ENCODE measurements around the gene FARP1.

FARP1 gene

DNA sequence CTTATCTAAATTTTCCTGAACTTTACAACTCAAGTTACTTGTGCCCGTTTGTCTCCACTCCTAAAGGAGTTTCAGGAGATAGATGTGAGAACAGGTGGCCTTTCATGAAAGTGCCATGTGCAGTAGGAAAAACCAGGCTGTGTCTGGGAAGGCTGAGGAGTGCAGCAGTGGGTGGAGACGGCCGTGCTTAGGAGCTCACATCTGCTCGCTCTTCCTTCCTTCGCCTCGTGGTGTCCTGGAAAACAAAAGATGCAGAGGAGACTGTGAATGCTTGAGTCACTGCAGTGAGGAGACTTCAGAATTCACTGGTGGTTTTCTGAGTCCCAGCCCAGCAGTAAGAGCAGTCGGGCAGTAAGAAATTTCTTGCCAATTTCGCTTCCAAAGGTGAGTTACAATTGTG is 172.6 kb downstream of the FARP1 start:
- no peak overlapping the region for H3K4me3 ChIP-seq (ENCODE audit: low read depth, low read length)
- CTCF ChIA-PET, result interaction anchor here (0.6 to 1.2 kb wide), 4 partner anchors 12 to 283 kb away, joined by 3 to 4 read pairs (median 3); no protein-coding TSS in a partner anchor
- DNase-seq (ENCODE audit: low read depth, low spot score), result no peak
- POLR2A ChIA-PET, result no interaction called here
- TF ChIP-seq, protein P1, sequence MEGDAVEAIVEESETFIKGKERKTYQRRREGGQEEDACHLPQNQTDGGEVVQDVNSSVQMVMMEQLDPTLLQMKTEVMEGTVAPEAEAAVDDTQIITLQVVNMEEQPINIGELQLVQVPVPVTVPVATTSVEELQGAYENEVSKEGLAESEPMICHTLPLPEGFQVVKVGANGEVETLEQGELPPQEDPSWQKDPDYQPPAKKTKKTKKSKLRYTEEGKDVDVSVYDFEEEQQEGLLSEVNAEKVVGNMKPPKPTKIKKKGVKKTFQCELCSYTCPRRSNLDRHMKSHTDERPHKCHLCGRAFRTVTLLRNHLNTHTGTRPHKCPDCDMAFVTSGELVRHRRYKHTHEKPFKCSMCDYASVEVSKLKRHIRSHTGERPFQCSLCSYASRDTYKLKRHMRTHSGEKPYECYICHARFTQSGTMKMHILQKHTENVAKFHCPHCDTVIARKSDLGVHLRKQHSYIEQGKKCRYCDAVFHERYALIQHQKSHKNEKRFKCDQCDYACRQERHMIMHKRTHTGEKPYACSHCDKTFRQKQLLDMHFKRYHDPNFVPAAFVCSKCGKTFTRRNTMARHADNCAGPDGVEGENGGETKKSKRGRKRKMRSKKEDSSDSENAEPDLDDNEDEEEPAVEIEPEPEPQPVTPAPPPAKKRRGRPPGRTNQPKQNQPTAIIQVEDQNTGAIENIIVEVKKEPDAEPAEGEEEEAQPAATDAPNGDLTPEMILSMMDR (IDR thresholded peaks at IDR 0.05; ENCODE audit: insufficient read depth, low read length, missing control alignments), result no peak

DNA sequence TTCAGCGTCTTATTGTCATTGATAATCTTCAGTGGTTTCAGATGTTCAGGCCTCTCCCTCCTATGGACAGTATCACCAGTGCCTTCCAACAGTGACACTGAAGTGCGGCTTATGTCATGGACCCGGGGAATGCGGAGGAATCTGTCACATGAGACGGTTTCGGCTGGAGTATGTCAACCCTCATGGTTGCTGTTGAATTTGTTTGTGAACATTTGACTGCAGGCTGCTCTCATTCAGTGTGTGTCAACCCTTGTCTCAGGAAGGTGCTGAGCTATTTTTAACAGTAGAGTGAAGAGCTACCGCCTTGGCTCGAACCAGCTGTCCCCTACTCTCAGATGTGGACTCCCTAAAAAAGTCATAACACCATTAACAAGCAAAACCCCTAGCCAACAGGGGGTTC is 173.0 kb downstream of the FARP1 start:
- H3K4me3 ChIP-seq (ENCODE audit: low read depth, low read length), result no peak overlapping the region
- POLR2A ChIA-PET, result no interaction called here
- DNase-seq (ENCODE audit: low read depth, low spot score), result no peak
- TF ChIP-seq, protein P1 (IDR thresholded peaks at IDR 0.05; ENCODE audit: insufficient read depth, low read length, missing control alignments), result no peak
- CTCF ChIA-PET, result interaction anchor here (1.2 kb wide), 2 partner anchors 34 to 283 kb away, joined by 3 read pairs; no protein-coding TSS in a partner anchor

DNA sequence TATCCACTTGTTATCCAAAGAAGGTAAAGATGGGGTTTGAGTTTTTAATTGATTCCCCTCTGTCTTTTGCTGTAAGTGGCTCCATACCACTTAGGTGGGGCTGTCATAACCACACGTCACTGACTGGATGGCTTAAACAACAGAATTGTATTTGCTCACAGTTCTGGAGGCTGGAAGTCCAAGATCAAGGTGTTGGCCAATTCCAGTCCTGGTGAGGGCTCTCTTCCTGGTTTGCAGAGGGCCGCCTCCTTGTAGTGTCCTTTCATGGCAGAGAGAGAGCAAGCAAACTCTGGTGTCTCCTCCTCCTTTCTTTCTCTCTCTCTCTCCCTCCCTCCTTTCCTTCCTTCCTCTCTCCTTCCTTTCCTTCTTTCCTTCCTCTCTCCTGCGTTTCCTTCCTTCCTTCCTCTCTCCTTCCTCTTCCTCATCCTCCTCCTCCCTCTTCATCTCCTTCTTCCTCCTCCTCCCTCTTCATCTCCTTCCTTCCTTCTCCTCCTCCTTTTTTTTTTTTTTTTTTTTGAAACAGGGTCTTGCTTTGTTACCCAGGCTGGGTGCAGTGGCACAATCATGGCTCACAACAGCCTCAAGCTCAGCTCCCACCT is 174.8 kb downstream of the FARP1 start:
- DNase-seq (ENCODE audit: low read depth, low spot score), result no peak
- TF ChIP-seq, protein P1 (IDR thresholded peaks at IDR 0.05; ENCODE audit: insufficient read depth, low read length, missing control alignments), result no peak
- ChIA-PET CTCF (no interaction called here), POLR2A (no interaction called here)
- no peak overlapping the region for H3K4me3 ChIP-seq (ENCODE audit: low read depth, low read length)

DNA sequence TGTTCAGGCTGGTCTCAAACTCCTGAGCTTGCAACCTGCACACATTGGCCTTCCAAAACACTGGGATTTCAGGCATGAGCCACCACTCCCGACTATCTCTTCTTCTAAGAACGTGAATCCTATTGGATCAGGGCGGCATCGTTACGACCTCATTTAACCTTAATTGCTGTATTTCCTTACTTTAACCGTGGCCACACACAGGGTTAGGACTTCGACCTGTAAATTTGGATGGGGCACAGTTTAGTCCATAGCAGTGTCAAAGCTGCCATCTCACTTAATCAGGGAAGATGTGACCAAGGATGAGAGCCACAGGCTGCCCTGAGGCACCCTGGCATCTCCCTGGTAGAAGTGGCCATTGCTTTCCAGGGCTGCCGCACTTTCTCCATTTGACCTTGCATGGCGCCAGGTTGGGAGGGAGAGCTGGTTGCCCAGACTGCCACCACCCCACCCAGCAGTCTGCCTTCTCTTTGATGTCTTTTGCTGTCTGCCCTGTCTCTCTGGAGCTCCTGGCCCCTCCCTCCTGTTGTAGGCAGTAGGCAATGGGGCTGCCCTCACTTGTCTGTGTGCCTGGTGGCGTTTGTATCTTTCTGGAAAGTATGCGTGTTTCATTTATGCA is 175.5 kb downstream of the FARP1 start:
- POLR2A ChIA-PET, result no interaction called here
- CTCF ChIA-PET, result no interaction called here
- TF ChIP-seq, protein P1 (IDR thresholded peaks at IDR 0.05; ENCODE audit: insufficient read depth, low read length, missing control alignments), result no peak
- no peak for DNase-seq (ENCODE audit: low read depth, low spot score)
- H3K4me3 ChIP-seq (ENCODE audit: low read depth, low read length), result no peak overlapping the region

DNA sequence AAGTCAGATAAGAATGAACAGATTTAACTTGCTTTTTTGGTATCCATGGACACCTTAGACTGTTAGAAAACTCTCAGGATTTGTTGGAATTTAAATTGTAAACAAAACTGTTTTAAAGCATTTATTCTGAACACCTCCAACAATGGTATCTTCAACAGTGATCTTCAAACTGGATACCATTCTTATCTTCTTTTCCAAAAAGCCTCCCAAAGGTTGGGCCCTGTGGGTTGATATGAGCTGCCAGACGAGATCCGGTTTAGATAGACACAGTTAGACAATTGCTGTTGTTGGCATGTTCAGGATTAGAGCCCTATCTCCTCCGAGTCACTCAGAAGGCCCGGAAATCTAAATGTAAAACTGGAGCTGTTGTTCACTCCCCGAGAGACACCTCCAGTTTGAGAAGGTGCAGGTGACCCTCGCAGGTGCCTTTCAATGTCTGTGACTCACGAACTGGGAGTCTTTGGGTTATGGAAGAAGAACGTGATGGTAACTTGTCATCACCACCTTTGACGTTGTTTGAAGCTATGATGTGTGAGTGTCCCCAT is 177.7 kb downstream of the FARP1 start:
- TF ChIP-seq, protein P1 (IDR thresholded peaks at IDR 0.05; ENCODE audit: insufficient read depth, low read length, missing control alignments), result no peak
- CTCF ChIA-PET, result no interaction called here
- DNase-seq (ENCODE audit: low read depth, low spot score), result no peak
- H3K4me3 ChIP-seq (ENCODE audit: low read depth, low read length), result no peak overlapping the region
- POLR2A ChIA-PET, result no interaction called here

DNA sequence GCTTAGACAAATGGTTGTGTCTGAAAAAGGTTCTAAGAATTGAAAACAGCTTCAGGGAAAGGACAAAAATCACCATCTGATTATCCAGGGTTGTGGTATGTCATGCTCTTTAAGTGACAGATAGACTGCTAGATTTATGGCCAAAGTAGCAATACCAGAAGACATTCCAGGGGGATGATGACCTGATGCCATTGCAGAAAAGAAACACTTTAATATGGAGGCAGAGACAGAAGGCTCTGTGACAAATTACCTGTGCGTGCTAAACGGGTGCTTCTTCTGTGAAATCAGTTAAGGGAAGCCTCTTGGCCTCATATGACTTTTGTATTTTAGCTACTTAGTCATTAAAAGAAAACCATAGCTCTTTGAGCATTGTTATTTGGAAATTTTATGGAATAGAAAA is 178.5 kb downstream of the FARP1 start:
- TF ChIP-seq, protein P1 (IDR thresholded peaks at IDR 0.05; ENCODE audit: insufficient read depth, low read length, missing control alignments), result no peak
- ChIA-PET POLR2A (no interaction called here), CTCF (interaction anchor here (1.0 kb wide), 1 partner anchor 109 kb away, joined by 4 read pairs; no protein-coding TSS in a partner anchor)
- no peak overlapping the region for H3K4me3 ChIP-seq (ENCODE audit: low read depth, low read length)
- DNase-seq (ENCODE audit: low read depth, low spot score), result no peak

All from AG04449 (cell line).